ENCODE data around the gene CCDC138. TPM values are rescaled to one million over a fixed set of nuclear protein-coding genes. Genes with fewer than 3 reads are reported as not detected.

The CCDC138 gene
- total RNA-seq, 1 experiment from 2014 or later: 14.9 TPM

- Histone ChIP-seq H3K4me3 (ENCODE audit: low read depth, low read length) (no peak overlapping the region), H3K27me3 (replicated peaks; ENCODE audit: control insufficient read depth, insufficient read depth, low read length) (no peaks in the 10 kb centered on the region), H3K4me1 (no peaks in the 10 kb centered on the region), H3K36me3 (ENCODE audit: control insufficient read depth, insufficient read depth, low read length) (no peaks in the 10 kb centered on the region), H3K9me3 (0 out of 2 replicates have a peak, but pooled peaks cover 4% of the 10 kb centered on the region)
- H3K27ac Mint-ChIP-seq (ENCODE audit: unreplicated experiment): no peak overlapping the region
- no peaks in the 10 kb centered on the region for H3K27me3 Mint-ChIP-seq (ENCODE audit: insufficient read depth, unreplicated experiment)
- TF ChIP-seq CTCF (IDR thresholded peaks at IDR 0.05; ENCODE audit: insufficient read depth in 1 of 2, low read depth in 1 of 2, low read length in 1 of 2, severe bottlenecking in 1 of 2, unreplicated experiment in 1 of 2): no peak
- BruUV-seq (replicated peaks): no TSS peak
- no peaks in the 10 kb centered on the region for H3K4me1 Mint-ChIP-seq (ENCODE audit: low read depth, unreplicated experiment)
- H3K9me3 Mint-ChIP-seq (ENCODE audit: unreplicated experiment): peaks cover 8% of the 10 kb centered on the region
- ChIA-PET CTCF (no interaction called here), POLR2A (no interaction called here)
- H3K36me3 Mint-ChIP-seq (ENCODE audit: insufficient read depth, unreplicated experiment): no peaks in the 10 kb centered on the region
- DNase-seq: no peak
- intact Hi-C loops (cut with micrococcal nuclease; ENCODE audit: unreplicated experiment): no loop called here
- no peak overlapping the region for H3K4me3 Mint-ChIP-seq (ENCODE audit: unreplicated experiment)
These were observed 108.6 kb downstream of the CCDC138 start for GRCh38 chr2:108895188-108895587.

- Mint-ChIP-seq H3K36me3 (ENCODE audit: insufficient read depth, unreplicated experiment) (no peaks in the 10 kb centered on the region), H3K4me1 (ENCODE audit: low read depth, unreplicated experiment) (no peaks in the 10 kb centered on the region), H3K27ac (ENCODE audit: unreplicated experiment) (no peak overlapping the region), H3K4me3 (ENCODE audit: unreplicated experiment) (no peak overlapping the region), H3K9me3 (ENCODE audit: unreplicated experiment) (peaks cover 15% of the 10 kb centered on the region), H3K27me3 (ENCODE audit: insufficient read depth, unreplicated experiment) (no peaks in the 10 kb centered on the region)
- Histone ChIP-seq H3K27me3 (replicated peaks; ENCODE audit: control insufficient read depth, insufficient read depth, low read length) (no peaks in the 10 kb centered on the region), H3K36me3 (ENCODE audit: control insufficient read depth, insufficient read depth, low read length) (no peaks in the 10 kb centered on the region), H3K4me1 (no peaks in the 10 kb centered on the region), H3K4me3 (ENCODE audit: low read depth, low read length) (no peak overlapping the region), H3K9me3 (no peaks in the 10 kb centered on the region)
- intact Hi-C loops (cut with micrococcal nuclease; ENCODE audit: unreplicated experiment): no loop called here
- no TSS peak for BruUV-seq (replicated peaks)
- ChIA-PET POLR2A (no interaction called here), CTCF (no interaction called here)
- TF ChIP-seq CTCF (IDR thresholded peaks at IDR 0.05; ENCODE audit: insufficient read depth in 1 of 2, low read depth in 1 of 2, low read length in 1 of 2, severe bottlenecking in 1 of 2, unreplicated experiment in 1 of 2): no peak
- DNase-seq: no peak
These were observed 110.2 kb downstream of the CCDC138 start for GRCh38 chr2:108896741-108897140.

GRCh38 chr2:108898315-108899082 is 111.9 kb downstream of the CCDC138 start:
- Mint-ChIP-seq H3K4me3 (ENCODE audit: unreplicated experiment) (no peak overlapping the region), H3K27ac (ENCODE audit: unreplicated experiment) (no peak overlapping the region), H3K9me3 (ENCODE audit: unreplicated experiment) (peaks cover 15% of the 10 kb centered on the region), H3K4me1 (ENCODE audit: low read depth, unreplicated experiment) (no peaks in the 10 kb centered on the region), H3K27me3 (ENCODE audit: insufficient read depth, unreplicated experiment) (no peaks in the 10 kb centered on the region), H3K36me3 (ENCODE audit: insufficient read depth, unreplicated experiment) (no peaks in the 10 kb centered on the region)
- H3K27me3 ChIP-seq (replicated peaks; ENCODE audit: control insufficient read depth, insufficient read depth, low read length): no peaks in the 10 kb centered on the region
- no peak for DNase-seq
- no peaks in the 10 kb centered on the region for H3K4me1 ChIP-seq
- no peak overlapping the region for H3K4me3 ChIP-seq (ENCODE audit: low read depth, low read length)
- no peaks in the 10 kb centered on the region for H3K36me3 ChIP-seq (ENCODE audit: control insufficient read depth, insufficient read depth, low read length)
- intact Hi-C loops (cut with micrococcal nuclease; ENCODE audit: unreplicated experiment): no loop called here
- H3K9me3 ChIP-seq: no peaks in the 10 kb centered on the region
- no TSS peak for BruUV-seq (replicated peaks)
- ChIA-PET POLR2A (no interaction called here), CTCF (no interaction called here)
- TF ChIP-seq CTCF (IDR thresholded peaks at IDR 0.05; ENCODE audit: insufficient read depth in 1 of 2, low read depth in 1 of 2, low read length in 1 of 2, severe bottlenecking in 1 of 2, unreplicated experiment in 1 of 2): no peak
